ENCODE results near the gene GARRE1.
"Not testable (repeated sequence)": the region's sequence is repeated elsewhere in the genome, so short reads cannot be mapped to it uniquely, and the experiment has no call there.

Gene GARRE1

DNA sequence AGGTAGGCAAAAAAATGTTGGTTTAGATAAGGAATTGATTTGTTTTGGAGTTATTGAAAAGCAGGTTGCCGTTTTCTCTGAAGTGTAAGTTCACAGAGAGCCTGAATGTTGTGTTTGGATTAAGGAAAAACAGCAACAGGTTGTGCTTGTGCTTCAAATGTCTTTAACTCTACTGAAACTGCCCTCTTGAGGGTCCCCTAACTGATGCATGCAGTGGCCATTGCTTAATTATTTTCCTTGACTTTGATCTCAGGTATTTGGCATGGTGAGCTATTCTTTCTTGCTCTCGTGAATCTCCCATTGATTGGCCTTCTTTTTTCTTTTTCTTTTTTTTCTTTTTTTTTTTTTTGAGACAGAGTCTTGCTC lies 3.2 kb downstream of the GARRE1 start:
- no peak for DNase-seq

DNA sequence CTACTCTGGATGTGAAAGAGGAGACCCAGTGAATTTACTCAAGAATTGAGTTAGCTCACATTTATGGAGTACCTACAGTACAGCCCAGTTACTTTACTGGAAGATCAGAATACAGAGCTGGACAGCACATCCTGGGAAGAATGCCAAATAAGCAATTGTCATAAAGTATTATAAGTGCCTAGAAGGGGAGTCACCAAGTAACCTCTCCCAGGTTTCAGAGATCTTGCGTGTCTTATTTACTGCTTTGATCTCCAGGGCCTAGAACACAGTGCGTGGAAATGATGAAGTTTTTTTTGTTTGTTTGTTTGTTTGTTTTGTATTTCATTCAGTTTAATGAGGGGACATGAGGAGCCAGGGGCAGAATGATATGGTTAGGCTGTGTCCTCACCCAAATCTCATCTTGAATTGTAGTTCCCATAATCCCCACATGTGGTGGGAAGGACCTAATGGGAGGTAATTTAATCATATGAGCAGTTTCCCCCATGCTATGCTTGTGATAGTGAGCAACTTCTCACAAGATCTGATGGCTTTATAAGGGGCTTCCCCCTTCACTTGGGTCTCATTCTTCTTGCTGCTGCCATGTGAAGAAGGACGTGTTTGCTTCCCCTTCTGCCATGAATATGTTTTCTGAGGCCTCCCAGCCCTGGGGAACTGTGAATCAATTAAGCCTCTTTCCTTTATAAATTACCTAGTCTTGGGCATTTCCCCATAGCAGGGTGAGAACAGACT lies 5.2 kb downstream of the GARRE1 start:
- DNase-seq: no peak

DNA sequence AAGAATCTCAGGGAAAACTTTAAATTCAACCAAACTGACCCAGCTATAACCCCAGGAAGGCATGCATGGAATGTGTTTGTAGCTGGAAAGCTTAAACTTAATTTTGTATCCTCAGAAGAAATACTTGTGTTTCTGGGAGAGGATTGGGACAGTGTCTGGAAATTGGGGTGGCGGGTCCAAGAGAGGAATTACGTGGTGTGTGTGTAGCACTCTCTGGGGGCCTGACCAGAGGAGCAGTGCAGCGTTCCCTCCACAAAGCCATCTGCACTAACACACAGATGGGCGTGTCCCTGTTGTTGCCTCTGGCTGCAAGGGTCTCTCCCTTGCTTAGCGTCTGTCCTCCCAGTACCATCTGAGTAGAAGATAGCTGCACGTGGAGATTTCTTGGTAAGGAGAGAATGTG lies 6.4 kb downstream of the GARRE1 start:
- peak; percentile 41 for DNase-seq

DNA sequence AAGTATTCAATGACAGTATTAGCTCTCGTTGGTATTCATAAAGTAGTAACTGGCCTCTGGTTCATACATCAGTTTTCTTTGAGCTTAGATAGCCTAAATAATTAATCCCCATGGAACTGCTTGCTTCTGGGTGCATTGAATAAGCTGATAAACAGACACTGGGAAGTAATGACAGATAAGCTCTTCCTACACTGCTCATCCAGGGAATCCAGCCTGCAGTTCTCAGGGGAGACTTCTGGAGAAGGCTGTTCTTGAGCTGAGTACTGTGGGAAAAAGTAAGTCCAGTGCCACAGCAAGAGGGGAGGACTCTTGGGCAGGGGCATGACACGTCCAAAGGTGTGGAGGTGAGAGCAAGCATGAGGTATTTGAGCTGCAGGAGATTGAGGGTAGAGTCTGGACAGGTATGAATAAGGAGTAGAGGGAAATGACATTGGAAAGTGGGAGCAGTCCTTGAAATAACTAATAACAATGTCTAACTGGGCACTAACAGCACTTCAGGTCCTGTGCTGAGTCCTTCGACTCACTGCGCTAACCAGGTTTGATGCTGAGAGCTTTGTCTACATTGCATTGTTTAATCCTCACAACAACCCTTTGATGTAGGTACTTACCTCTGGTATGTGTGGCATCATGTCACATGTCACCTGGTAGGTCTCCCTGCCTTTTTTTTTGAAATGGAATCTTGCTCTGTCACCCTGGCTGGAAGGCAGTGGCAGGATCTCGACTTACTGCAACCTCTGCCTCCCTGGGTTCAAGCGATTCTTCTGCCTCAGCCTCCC lies 7.2 kb downstream of the GARRE1 start:
- no peak for DNase-seq

DNA sequence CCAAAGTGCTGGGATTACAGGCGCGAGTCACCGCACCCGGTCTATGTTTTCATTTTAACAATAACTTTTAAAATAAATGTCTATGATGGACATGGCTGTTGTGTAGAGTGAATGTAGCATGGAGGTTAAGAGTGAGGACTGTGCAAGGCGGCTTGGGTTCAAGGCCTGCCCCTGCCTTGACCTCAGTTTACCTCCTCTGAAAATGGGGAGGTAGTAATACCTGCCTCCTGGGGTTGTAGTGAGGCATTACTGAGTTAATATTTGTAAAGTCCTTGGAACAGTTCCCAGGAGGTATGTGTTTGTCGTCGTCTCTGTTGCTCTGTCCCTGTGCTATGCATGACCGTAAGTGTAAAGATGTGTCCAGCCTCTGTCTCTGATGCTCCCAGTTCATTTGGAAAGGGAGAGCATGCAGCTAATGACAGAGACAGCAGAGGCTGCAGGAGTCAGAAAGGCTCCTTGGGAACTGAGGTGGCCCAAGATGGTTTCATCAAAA lies 9.4 kb downstream of the GARRE1 start:
- no peak for DNase-seq

DNA sequence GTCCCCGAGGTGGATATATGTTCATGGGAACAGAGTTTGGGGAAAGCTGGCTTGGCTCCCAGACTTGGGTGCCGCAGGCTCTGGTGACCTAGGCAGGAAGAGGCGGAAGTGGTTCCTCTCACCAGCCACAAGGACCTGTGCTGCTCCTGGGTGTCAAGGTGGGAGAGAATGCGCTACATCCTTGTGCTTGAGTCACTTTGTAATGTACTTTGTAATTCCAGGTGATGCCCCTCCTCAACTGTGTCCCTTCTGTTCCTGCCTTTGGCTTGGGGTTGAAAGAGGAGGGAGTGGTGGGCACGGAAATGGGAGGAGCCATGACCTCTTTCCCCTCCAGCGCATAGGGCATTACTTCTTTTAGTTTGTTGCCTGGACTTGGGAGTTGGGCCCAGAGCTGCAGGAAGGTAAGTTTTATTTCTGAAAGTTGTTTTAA lies 10.9 kb downstream of the GARRE1 start:
- no peak for DNase-seq

DNA sequence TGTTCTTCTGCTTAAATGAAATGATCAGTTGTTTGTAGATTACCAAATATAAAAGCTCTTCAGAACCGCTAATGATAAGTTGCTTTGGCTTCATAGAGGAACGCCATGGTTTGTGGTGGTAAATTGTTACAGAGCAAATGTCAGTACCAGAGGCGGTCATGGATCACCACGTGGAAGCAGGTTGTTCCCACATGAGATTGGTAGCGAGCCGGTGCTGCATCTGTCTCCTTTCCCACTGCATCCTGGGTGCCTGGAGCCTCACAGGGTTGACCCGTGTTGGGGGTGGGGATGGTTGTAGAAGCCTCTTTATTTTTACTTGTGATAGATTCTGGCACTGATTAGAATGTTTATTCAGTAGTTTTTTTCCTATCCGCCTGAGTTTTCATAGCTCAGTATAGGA lies 14.7 kb downstream of the GARRE1 start:
- DNase-seq: no peak

DNA sequence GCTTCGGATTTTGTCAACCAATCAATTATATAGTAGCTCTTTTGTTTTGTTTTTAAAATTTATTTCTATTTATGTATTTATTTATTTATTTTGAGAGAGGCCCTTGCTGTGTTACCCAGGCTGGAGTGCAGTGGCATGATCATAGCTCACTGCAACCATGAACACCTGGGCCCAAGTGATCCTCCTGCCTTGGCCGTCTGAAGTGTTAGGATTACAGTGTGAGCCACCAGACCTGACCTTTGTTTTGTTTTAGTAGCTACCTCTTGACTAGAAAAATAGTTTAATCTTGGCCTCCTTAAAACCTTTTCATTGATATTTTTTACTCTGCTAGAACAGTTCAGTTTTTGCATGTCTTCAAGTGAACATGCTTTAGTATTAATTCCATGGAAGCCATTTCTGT lies 15.1 kb downstream of the GARRE1 start:
- no peak for DNase-seq

DNA sequence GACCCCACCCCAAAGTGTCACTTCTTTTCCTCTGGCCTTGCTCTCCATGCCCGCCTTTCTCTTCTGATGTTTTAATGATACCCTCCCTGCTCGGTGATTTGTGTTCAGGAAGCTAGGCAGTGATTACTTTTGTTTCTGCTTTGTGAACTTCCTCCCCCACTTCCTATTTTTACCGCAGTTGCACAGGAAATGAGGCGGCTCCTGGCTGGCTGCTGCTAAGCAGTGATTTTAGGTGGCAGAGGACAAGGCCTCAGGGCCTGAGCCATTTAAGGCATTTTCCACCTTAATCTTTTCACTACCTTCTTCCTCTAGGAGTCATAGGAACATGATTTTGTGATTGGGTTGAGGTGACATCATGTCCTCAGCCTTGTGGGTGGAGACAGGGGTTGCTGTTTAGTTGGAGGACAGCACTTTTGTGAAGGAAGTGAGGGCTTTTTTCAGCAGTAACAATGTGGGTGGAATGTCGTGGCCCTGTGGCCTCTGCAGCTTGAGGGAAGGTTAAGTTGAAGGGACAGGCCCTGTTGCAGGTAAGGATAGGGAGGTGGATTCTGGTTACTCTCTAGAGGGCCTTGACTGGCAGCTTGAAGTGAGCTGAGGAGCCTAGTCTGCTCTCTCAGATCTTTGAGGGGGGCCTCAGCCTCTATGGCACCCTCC lies 15.7 kb downstream of the GARRE1 start:
- peak; percentile 55 for DNase-seq

DNA sequence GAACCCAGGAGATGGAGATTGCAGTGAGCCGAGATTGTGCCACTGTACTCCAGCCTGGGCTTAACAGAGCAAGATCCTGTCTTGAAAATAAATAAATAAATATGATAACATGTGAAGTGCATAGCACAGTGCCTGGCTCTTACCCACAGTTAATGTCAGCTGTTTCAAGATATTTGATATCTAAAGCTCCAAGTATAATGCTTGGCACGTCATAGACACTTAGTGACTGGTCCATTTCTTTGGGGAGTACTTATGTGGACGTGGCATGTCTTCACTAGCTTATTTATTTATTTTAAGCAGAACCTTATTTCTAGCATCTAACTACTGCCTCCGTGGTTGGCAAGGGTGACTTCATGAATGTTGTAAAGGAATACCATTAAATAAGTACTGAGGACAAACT lies 18.8 kb downstream of the GARRE1 start:
- no peak for DNase-seq

DNA sequence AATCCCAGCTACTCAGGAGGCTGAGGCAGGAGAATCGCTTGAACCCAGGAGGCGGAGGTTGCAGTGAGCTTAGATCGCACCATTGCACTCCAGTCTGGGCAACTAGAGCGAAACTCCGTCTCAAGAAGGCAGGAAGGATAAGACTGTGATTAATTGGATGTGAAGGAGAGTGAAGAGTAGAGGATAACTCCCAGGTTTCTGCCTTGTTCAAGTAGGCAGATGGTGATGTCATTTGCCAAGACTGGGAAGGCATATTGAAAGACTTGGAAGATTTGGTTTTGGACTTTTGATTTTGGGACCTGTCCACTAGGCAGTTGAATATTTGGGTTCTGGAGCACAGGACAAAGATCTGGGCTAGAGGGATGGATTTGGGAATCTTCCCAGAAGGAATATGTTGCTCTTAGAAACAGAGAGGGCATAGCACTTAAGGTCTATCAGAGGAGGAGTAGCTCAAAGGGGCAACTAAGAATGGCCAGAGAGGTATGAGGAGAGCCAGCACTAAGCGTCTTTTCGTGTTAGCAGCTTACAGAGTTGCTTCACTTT lies 20.0 kb downstream of the GARRE1 start:
- no peak for DNase-seq

DNA sequence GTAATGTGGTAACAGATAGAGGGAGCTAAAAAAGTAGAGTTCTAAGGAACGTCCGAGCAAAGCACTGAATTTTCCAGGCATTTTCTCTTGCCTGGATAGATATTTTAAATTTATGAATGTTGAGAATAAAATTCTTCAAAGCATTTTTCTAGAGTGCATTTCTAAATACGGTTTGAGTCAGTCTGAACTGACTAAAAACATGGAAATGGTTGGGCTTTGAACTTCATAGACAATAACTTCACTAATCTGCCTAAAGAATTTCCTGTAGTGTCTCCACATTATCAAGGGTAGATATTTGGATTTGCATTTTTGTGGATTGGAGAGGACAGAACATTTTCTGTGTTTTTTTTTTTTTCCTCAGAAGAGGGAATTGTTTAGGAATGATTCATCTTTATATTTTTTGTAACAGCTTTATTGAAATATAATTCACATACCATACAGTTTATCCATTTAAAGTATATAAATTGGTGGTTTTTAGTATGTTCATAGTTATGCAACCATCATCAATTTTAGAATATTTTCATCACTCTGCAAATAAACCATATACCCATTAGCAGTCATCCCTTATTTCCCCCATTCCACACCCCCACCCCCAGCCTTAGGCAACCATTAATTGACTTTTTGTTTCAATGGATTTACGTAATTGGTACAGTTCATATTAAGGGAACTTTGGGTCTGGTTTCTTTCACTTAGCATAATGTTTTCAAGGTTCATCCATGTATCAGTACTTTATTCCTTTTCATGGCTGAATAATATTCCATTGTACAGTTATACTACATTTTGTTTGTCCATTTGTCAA lies 20.7 kb downstream of the GARRE1 start:
- no peak for DNase-seq

DNA sequence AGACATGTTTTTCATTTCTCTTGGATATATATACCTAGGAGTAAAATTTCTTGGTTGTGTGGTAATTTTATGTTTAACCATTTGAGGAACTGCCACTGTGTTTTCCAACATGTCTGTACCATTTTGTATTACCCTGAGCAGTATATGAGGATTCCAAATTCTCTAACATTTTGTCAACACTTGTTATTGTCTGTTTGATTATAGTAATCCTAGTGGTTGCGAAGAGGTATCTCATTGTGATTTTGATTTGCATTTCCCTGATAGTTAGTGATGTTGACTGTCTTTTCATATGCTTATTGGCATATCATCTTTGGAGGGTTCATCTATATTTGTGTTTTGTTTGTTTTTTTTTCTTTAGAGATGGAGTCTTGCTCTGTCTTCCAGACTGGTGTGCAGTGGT lies 21.4 kb downstream of the GARRE1 start:
- DNase-seq: no peak

DNA sequence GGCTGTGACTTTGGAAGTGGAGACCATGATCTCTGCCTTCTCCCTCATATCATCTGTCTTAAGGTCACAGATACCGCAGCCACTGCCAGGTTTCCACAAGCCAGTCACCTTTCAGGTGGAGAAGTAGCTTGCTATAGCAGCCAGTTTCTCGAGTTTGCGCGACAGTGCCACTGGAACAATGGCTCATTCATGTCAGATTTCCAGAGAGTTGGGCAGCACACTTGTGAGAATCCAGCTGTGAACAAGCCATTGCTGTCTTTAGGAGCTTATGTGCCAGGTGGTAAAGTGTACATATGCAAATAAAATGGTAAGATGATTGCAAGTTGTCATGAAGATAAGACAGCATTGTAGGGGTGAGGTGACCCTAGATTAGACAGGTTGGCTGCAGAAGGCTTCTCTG lies 22.3 kb downstream of the GARRE1 start:
- no peak for DNase-seq

DNA sequence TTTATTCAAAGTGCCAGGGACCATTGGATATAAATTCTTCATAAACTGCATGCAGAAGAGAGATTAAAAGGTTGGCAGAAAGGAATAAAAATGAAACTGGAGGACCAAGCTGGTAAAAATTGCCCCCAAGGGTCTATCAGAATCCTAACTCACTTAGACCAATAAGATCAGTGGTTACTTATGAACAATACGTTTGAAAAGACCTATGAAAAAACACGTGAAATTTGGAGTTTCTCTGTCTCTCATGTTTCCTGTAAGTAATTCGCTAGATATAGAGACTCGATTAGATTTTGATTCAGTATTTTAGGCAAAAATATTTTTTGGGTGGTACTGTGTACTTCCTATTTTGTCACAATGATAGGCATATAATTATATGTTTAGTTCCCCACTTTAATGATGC lies 22.9 kb downstream of the GARRE1 start:
- DNase-seq: no peak

DNA sequence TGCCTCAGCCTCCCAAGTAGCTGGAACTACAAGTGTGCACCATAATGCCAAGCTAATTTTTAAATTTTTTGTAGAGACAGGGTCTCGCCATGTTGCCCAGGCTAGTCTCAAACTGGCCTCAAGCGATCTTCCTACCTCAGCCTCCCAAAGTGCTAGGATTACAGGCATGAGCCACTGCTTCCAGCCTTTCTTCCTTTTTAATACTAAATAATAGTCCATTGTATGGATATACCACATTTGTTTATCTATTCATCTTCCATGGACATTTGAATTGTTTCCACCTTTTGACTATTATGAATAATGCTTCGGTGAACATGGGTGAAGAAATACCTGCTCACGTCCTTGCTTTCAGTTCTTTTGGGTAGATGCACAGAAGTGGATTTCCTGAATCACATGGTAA lies 24.4 kb downstream of the GARRE1 start:
- no peak for DNase-seq

DNA sequence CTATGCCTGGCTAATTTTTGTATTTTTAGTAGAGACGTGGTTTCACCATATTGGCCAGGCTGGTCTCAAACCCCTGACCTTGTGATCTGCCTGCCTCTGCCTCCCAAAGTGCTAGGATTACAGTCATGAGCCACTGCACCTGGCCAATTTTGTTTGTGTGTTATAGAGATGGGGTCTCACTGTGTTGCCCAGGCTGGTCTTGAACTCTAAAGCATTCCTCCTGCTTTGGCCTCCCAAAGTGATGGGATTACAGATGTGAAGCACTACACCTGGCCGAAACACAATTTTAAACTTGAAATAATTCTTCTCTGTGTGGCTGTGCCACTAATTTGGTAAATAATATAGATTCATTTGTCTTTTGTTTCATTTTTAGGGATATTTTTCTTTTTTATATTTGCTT lies 27.1 kb downstream of the GARRE1 start:
- DNase-seq: not testable (repeated sequence)

DNA sequence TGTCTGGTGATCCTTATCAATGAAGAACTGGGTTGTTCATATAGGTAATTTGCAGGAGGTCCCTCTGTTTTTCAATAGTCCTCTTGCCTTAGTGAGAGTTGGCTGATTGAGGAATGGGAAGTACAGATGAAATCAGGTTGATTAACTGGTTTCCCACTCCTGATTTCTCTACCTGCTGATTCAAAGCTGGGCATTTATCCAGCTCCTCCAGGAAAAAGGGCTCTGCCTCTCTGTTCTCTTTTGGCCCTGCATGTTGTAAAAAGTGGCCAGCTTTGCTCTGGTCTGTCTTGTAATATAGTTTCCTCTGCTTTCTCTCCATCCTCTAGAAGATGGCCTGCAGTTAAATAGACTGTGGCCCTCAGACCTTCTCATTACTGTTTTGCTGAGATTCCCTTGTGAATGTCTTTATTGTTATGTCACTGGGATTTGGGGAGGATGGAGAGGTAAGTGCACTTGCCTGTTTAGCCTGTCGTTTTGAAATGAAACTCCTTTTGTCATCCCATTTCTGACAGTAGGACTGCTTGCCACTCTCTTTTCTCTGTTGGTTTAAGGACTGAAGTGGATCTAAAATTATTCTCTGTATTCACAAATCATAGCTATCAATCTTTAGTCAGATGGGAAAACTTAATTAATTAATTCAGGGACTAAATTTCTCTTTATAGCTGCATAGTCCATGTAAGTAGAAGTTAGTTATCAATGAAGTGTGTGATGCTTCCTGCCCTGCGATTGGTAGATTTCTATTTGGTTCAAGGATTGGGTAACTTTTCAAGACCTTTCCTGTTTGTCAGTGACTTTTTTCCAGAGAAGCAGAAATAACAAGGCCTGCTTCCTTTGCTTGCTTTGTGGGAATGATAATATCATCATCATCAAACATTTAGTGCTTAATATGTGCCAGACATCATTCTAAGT lies 28.5 kb downstream of the GARRE1 start:
- DNase-seq: no peak

DNA sequence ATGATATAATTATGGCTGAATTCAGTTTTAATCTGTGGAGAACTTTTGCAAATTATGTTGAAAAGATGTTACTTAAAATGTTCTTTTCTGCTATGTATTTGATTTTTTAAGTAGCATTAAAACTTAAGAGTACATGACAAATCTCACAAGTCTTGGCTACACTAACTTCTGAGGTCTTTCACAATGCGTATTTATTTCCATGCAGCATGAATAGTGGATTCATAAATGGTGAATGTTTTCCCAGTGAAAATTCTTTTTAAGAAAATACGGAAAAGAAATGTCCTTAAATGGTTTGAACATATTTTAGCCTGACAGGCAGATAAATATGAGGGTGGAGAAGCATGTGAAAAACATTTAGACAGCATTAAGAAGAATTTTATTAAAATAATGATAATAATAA lies 30.2 kb downstream of the GARRE1 start:
- DNase-seq: no peak

DNA sequence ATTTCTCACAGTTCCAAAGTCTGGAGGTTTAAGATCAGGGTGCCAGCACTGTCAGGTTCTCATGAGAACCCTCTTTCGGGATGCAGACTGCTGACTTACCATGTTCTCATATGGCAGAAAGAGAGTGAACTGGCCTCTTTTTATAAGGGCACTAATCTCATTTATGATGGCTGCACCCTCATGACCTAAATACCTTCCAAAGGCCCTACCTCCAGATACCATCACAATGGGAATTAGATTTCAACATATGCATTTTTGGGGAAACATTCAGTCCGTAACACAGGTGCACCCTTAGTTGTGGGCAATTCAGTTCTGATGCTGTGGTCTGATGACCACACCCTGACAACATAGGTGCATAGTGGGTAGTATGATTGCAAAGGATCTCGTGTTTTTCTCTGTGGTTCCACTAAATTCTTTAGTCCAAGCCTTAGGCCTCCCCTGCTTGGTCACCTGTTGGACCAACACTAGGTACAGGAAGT lies 33.3 kb downstream of the GARRE1 start:
- no peak for DNase-seq

DNA sequence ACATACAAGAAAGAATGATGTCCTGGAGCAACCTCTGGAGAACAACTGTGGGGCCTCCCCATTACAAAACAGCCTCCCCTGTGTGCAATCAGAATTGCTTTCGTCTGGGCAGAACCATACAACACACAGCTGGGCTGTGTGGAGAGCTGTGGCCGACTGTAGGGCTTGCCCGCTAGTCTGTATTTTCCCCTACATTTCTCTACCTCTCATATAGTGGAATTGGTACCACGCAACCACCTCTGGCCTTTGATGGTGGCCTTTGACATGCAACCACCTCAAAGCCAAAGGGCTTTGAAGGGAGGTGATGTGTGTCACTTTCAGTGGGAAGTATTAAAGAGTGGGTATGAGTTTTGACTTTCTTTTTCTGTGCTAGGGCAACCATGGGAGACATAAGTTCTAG lies 34.0 kb downstream of the GARRE1 start:
- no peak for DNase-seq

All from right kidney (tissue), 1 donor.